Measurements from ENCODE around the gene FGD2. TPM values are rescaled to one million over a fixed set of nuclear protein-coding genes. Genes with fewer than 3 reads are reported as not detected.

The FGD2 gene
- total RNA-seq, 1 donor from 2014 or later, result not detected

- no peak overlapping the region for H3K27ac Mint-ChIP-seq
- TF ChIP-seq CTCF (IDR thresholded peaks at IDR 0.05; ENCODE audit: unreplicated experiment), result no peak
- no peak overlapping the region for H3K4me3 Mint-ChIP-seq (ENCODE audit: low read depth)
- H3K36me3 Mint-ChIP-seq (ENCODE audit: insufficient read depth), result no peaks in the 10 kb centered on the region
- no peaks in the 10 kb centered on the region for H3K9me3 Mint-ChIP-seq (ENCODE audit: low read depth)
- H3K27me3 Mint-ChIP-seq, result peaks cover 24% of the 10 kb centered on the region
- H3K4me1 Mint-ChIP-seq (ENCODE audit: low read depth), result no peaks in the 10 kb centered on the region
- DNase-seq (ENCODE audit: low spot score, unreplicated experiment), result no peak
Measured at GRCh38 chr6:37053683-37054082, 48.2 kb downstream of the FGD2 start.

- no peak overlapping the region for H3K4me3 Mint-ChIP-seq (ENCODE audit: low read depth)
- H3K9me3 Mint-ChIP-seq (ENCODE audit: low read depth), result no peaks in the 10 kb centered on the region
- no peak for DNase-seq (ENCODE audit: low spot score, unreplicated experiment)
- H3K27ac Mint-ChIP-seq, result no peak overlapping the region
- peaks cover 24% of the 10 kb centered on the region for H3K27me3 Mint-ChIP-seq
- no peak for TF ChIP-seq CTCF (IDR thresholded peaks at IDR 0.05; ENCODE audit: unreplicated experiment)
- H3K4me1 Mint-ChIP-seq (ENCODE audit: low read depth), result peaks cover under 1% of the 10 kb centered on the region
- no peaks in the 10 kb centered on the region for H3K36me3 Mint-ChIP-seq (ENCODE audit: insufficient read depth)
Measured at GRCh38 chr6:37054171-37054570, 48.7 kb downstream of the FGD2 start.

GRCh38 chr6:37054580-37054979 is 49.1 kb downstream of the FGD2 start:
- no peak overlapping the region for H3K27ac Mint-ChIP-seq

GRCh38 chr6:37056112-37056403 is 50.6 kb downstream of the FGD2 start:
- no peak for TF ChIP-seq CTCF (IDR thresholded peaks at IDR 0.05; ENCODE audit: unreplicated experiment)
- Mint-ChIP-seq H3K9me3 (ENCODE audit: low read depth) (no peaks in the 10 kb centered on the region), H3K4me3 (ENCODE audit: low read depth) (no peak overlapping the region), H3K4me1 (ENCODE audit: low read depth) (peaks cover 7% of the 10 kb centered on the region), H3K27me3 (peaks cover 19% of the 10 kb centered on the region), H3K36me3 (ENCODE audit: insufficient read depth) (no peaks in the 10 kb centered on the region), H3K27ac (no peak overlapping the region)
- no peak for DNase-seq (ENCODE audit: low spot score, unreplicated experiment)

More at GRCh38 chr6:37054580-37054979, 49.1 kb downstream of the FGD2 start:
- TF ChIP-seq CTCF (IDR thresholded peaks at IDR 0.05; ENCODE audit: unreplicated experiment), result no peak
- peaks cover 24% of the 10 kb centered on the region for H3K27me3 Mint-ChIP-seq
- DNase-seq (ENCODE audit: low spot score, unreplicated experiment), result no peak
- no peaks in the 10 kb centered on the region for H3K36me3 Mint-ChIP-seq (ENCODE audit: insufficient read depth)
- H3K4me1 Mint-ChIP-seq (ENCODE audit: low read depth), result peaks cover 5% of the 10 kb centered on the region
- no peak overlapping the region for H3K4me3 Mint-ChIP-seq (ENCODE audit: low read depth)
- no peaks in the 10 kb centered on the region for H3K9me3 Mint-ChIP-seq (ENCODE audit: low read depth)

- no peak for DNase-seq (ENCODE audit: low spot score, unreplicated experiment)
- H3K4me3 Mint-ChIP-seq (ENCODE audit: low read depth), result no peak overlapping the region
- H3K4me1 Mint-ChIP-seq (ENCODE audit: low read depth), result peaks cover 7% of the 10 kb centered on the region
- peaks cover 19% of the 10 kb centered on the region for H3K27me3 Mint-ChIP-seq
- H3K9me3 Mint-ChIP-seq (ENCODE audit: low read depth), result no peaks in the 10 kb centered on the region
- H3K36me3 Mint-ChIP-seq (ENCODE audit: insufficient read depth), result no peaks in the 10 kb centered on the region
- no peak for TF ChIP-seq CTCF (IDR thresholded peaks at IDR 0.05; ENCODE audit: unreplicated experiment)
- no peak overlapping the region for H3K27ac Mint-ChIP-seq
Measured at GRCh38 chr6:37056439-37057127, 51.1 kb downstream of the FGD2 start.
